ENCODE results near the gene COL25A1. TPM values are rescaled to one million over a fixed set of nuclear protein-coding genes. Genes with fewer than 3 reads are reported as not detected.

Gene COL25A1
- total RNA-seq, 1 donor from 2014 or later: 4.3 TPM

- Histone ChIP-seq H3K4me3 (ENCODE audit: low read depth, low read length) (no peak overlapping the region), H3K27me3 (ENCODE audit: control insufficient read depth, insufficient read depth, low read length) (no peaks in the 10 kb centered on the region), H3K36me3 (ENCODE audit: control insufficient read depth, insufficient read depth, low read length) (no peaks in the 10 kb centered on the region)
- no peak for DNase-seq (ENCODE audit: low read depth)
- no peak for TF ChIP-seq CTCF (IDR thresholded peaks at IDR 0.05; ENCODE audit: insufficient read depth, low read length, poor library complexity, severe bottlenecking)
Observed at GRCh38 chr4:109205186-109205585, 97.3 kb downstream of the COL25A1 start.

GRCh38 chr4:109199585-109199984, 102.9 kb downstream of the COL25A1 start:
- DNase-seq (ENCODE audit: low read depth): no peak
- Histone ChIP-seq H3K4me3 (ENCODE audit: low read depth, low read length) (no peak overlapping the region), H3K36me3 (ENCODE audit: control insufficient read depth, insufficient read depth, low read length) (no peaks in the 10 kb centered on the region), H3K27me3 (ENCODE audit: control insufficient read depth, insufficient read depth, low read length) (no peaks in the 10 kb centered on the region)
- no peak for TF ChIP-seq CTCF (IDR thresholded peaks at IDR 0.05; ENCODE audit: insufficient read depth, low read length, poor library complexity, severe bottlenecking)

- TF ChIP-seq CTCF (IDR thresholded peaks at IDR 0.05; ENCODE audit: insufficient read depth, low read length, poor library complexity, severe bottlenecking): no peak
- H3K36me3 ChIP-seq (ENCODE audit: control insufficient read depth, insufficient read depth, low read length): no peaks in the 10 kb centered on the region
- H3K27me3 ChIP-seq (ENCODE audit: control insufficient read depth, insufficient read depth, low read length): no peaks in the 10 kb centered on the region
- no peak for DNase-seq (ENCODE audit: low read depth)
- H3K4me3 ChIP-seq (ENCODE audit: low read depth, low read length): no peak overlapping the region
Observed at GRCh38 chr4:109195646-109196045, 106.8 kb downstream of the COL25A1 start.

- Histone ChIP-seq H3K36me3 (ENCODE audit: control insufficient read depth, insufficient read depth, low read length) (no peaks in the 10 kb centered on the region), H3K27me3 (ENCODE audit: control insufficient read depth, insufficient read depth, low read length) (no peaks in the 10 kb centered on the region), H3K4me3 (ENCODE audit: low read depth, low read length) (no peak overlapping the region)
- no peak for DNase-seq (ENCODE audit: low read depth)
- no peak for TF ChIP-seq CTCF (IDR thresholded peaks at IDR 0.05; ENCODE audit: insufficient read depth, low read length, poor library complexity, severe bottlenecking)
Observed at GRCh38 chr4:109191216-109191615, 111.2 kb downstream of the COL25A1 start.

DNA sequence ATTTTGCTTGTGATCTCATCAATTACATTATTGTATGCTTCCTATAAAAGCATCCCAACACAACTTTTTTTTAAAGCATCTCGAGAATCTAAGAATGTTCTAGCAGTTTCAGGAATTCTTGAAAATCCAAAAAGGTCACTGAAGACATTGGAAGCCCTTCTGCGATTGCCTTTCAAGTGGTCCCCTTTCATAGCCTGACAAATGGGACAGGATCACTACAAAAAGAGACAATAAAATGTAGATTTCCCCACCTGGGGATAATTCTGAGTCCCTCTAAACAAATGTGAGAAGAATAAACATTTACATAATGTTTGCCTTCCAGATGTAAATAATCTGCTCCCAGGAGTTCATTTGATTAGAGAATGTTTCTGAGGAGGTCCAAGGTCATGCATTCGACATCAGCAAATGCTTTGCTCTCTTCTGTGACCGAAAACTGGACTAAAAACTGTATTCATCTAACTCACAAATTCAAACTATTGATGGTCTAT, 116.0 kb downstream of the COL25A1 start:
- Histone ChIP-seq H3K36me3 (ENCODE audit: control insufficient read depth, insufficient read depth, low read length) (no peaks in the 10 kb centered on the region), H3K4me3 (ENCODE audit: low read depth, low read length) (no peak overlapping the region), H3K27me3 (ENCODE audit: control insufficient read depth, insufficient read depth, low read length) (no peaks in the 10 kb centered on the region)
- TF ChIP-seq CTCF (IDR thresholded peaks at IDR 0.05; ENCODE audit: insufficient read depth, low read length, poor library complexity, severe bottlenecking): no peak
- DNase-seq (ENCODE audit: low read depth): no peak

GRCh38 chr4:109185951-109186350, 116.5 kb downstream of the COL25A1 start:
- TF ChIP-seq CTCF (IDR thresholded peaks at IDR 0.05; ENCODE audit: insufficient read depth, low read length, poor library complexity, severe bottlenecking): no peak
- DNase-seq (ENCODE audit: low read depth): no peak
- Histone ChIP-seq H3K4me3 (ENCODE audit: low read depth, low read length) (no peak overlapping the region), H3K27me3 (ENCODE audit: control insufficient read depth, insufficient read depth, low read length) (no peaks in the 10 kb centered on the region), H3K36me3 (ENCODE audit: control insufficient read depth, insufficient read depth, low read length) (no peaks in the 10 kb centered on the region)
